Epithelial cell of prostate (primary cell): ENCODE results near the gene VRK3.

Experiments used
- DNase-seq: peaks from one replicate; pipeline ENCODE4 v3.0.0-alpha.2; 2011; ENCODE audit warnings: low read depth, low spot score
- H3K27ac ChIP-seq: fragments of 450-650 bp; 2 replicates; pipeline ENCODE4 v1.5.1; 2017; ENCODE audit warnings: mild to moderate bottlenecking

The VRK3 gene

DNA sequence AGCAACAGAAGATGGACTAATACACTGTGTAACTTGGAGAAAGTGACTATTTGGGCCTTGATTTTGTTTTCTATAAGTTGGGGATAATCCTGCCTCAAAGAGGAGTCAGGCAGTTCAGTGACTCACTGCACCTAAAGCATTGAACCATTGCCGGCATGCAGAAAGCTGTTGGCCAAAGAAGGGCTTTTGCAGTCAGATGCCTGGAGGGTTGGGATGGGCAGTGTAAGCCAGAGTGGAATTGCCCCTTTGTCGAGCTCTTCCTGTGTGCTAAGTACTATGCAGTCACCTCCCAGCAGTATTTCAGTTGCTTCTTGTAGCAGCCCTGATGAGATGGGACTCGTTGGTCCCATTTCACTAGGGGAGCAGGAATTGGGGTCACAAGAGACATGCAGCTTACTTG lies 11.7 kb upstream of the VRK3 start:
- DNase-seq, result no peak
- H3K27ac ChIP-seq, result peak overlapping the region; percentile 45

- no peak for DNase-seq
- no peak overlapping the region for H3K27ac ChIP-seq
Measured at GRCh38 chr19:50030937-50031336, 5.8 kb upstream of the VRK3 start.

- DNase-seq, result no peak
- no peak overlapping the region for H3K27ac ChIP-seq
Measured at GRCh38 chr19:50030225-50030624, 5.1 kb upstream of the VRK3 start.

GRCh38 chr19:50026550-50026906 lies 1.4 kb upstream of the VRK3 start:
- no peak overlapping the region for H3K27ac ChIP-seq
- DNase-seq, result no peak

GRCh38 chr19:50025794-50026549 lies 800 bp upstream of the VRK3 start, which contains the start of gene ZNF473:
Gene ZNF473, plus strand, starts transcription at chr19:50026005. Its CDS starts 5,078 bp downstream, at chr19:50031083.
- H3K27ac ChIP-seq, result peak within 1 kb of the TSS; percentile 83
- DNase-seq, result peak; percentile 81

GRCh38 chr19:50024719-50025021 lies 502 bp downstream of the VRK3 start:
- DNase-seq, result no peak

GRCh38 chr19:50022823-50023222 lies 2.3 kb downstream of the VRK3 start:
- H3K27ac ChIP-seq, result no peak overlapping the region
- DNase-seq, result no peak

More at GRCh38 chr19:50024719-50025021, 502 bp downstream of the VRK3 start:
- H3K27ac ChIP-seq, result peak overlapping the region; percentile 83

DNA sequence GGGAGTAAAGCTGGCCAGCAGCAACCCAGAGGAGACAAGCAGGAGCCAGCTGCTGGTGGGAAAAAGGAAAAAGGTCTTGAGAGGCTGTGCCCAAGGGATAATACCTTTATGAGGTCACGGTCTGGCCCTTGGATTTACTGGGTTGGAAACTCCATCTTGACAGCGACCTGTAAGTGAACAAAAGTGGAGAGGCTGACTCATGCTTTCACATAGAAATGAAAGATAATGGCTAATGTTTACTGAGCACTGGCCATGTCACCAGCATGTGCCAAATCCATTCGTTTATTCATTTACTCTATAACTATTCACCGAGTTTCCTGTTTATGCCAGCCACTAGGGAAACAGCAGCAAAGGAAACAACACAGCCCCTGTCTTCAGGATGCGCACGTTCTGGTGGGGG lies 4.7 kb downstream of the VRK3 start:
- no peak overlapping the region for H3K27ac ChIP-seq
- no peak for DNase-seq

- H3K27ac ChIP-seq, result no peak overlapping the region
- DNase-seq, result no peak
Measured at GRCh38 chr19:50016225-50016807, 8.9 kb downstream of the VRK3 start.

- no peak for DNase-seq
- H3K27ac ChIP-seq, result no peak overlapping the region
Measured at GRCh38 chr19:50008532-50008931, 16.6 kb downstream of the VRK3 start.

DNA sequence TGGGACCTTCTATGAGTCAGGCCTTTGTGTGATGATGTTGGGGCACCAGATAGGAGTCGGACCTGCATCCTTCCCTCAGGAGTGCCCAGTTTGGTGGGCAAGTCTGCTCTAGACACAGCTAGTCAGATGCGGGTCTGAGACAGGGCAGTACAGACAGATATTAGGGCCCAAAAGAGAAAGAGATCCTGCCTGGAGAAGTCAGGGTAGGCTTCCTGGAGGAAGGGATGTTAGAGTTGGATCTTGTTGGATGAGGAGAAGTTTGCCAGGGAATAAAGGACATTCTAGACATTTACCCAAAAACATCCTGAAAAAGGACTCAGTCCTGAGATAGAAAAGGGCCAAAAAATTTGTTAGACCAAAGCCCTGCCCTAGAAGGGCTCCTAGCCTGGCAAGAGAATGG lies 17.2 kb downstream of the VRK3 start:
- no peak for DNase-seq
- no peak overlapping the region for H3K27ac ChIP-seq

DNA sequence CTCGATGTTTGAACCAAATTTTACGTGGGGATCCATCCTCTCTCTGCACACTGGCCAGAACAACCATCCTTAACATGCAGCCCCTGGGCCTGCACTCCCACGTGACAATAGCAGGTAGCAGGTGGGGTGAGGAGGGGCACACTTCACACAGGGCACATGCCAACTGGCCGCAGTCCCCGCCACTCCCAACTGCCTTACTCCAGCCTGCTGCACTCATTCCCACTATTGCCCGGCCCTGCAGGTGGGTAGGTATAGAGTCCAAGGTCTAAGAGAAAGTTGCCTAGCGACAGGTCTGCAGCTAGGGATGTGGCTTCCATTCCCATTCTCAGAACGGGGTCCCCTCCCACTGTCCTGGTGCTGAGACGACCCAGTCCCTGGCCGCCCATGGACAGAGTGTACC lies 18.0 kb downstream of the VRK3 start:
- no peak overlapping the region for H3K27ac ChIP-seq
- no peak for DNase-seq

GRCh38 chr19:50005428-50005827 lies 19.7 kb downstream of the VRK3 start:
- DNase-seq, result no peak

DNA sequence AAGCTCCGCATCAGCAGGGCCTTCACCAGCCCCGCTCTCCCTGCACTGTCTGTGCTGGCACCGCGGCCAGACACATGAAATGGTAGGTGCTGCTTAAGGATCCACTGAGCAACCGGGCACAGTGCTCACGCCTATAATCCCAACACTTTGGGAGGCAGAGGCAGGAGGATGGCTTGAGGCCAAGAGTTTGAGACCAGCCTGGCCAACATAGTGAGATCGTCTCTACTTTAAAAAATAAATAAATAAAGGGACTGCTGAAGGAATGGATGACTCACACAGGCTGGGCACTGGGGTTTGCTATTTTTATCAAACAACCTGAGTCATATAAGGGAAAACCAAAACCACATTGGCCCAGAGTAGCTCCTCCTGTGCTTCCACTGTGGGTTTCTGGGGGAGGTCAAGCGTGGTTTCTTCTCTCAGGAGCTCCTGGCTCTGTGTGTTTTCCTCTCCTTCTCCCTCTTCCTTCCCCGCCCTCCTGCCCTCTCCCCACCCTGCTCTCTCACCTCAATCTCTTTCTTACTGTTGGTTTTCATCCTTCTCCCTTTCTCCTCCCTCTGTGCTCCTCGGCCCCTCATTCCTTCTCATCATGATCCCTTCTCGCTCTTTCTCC lies 21.3 kb downstream of the VRK3 start:
- peak; percentile 73 for DNase-seq
- H3K27ac ChIP-seq, result peak overlapping the region; percentile 58

More at GRCh38 chr19:50005428-50005827, 19.7 kb downstream of the VRK3 start:
- no peak overlapping the region for H3K27ac ChIP-seq

DNA sequence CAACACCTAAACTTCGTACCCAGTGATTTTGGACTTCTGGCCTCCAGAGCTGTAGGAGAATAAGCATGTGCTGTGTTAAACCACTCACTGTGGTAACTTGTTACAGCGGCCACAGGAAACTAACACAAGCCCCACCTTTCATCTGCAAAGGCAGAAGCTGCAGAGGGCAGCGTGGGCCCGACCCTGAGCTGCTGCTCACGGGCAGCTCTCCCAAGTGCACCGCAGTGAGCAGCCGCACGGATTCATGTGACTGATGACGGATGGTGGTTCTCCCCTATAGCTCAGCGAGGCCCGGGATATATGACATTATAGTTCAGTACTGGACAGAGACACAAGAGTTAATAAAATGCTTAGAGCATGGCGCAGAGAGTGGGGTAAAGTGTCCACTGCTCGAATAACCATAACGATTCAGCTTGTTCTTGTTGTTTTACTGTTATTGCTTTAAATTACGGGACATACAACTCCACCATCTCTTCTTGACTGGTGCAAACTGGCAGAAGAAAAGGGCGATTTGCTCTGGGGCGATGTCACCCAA lies 21.9 kb downstream of the VRK3 start:
- no peak for DNase-seq
- no peak overlapping the region for H3K27ac ChIP-seq

DNA sequence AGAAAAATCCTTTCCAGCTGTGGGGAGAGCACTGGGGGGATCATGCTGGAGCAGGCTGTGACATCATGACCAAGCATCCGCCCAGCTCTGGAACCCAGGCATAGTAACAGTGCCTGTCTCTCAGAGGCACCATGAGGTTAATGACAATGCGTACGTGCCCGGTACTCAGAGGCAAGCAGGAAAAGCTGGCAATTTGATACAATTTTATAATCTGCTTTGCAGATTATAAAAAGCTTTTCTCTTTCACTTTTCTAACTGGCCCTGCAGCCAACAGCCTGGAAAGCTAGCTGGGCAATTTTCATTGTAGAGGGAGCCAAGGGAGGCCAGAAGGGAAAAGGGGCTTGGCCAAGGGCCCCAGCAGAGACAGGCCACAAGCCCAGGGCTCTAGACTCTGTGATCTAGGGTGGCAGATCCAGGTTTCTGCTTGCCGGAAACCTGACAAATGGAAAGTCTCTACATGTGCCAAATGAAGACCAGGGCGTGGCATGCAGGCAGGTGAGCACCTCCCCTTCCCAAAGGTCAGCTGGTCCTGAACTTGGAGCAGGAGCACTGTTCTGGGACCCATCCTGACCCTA lies 22.7 kb downstream of the VRK3 start:
- DNase-seq, result no peak
- H3K27ac ChIP-seq, result no peak overlapping the region

DNA sequence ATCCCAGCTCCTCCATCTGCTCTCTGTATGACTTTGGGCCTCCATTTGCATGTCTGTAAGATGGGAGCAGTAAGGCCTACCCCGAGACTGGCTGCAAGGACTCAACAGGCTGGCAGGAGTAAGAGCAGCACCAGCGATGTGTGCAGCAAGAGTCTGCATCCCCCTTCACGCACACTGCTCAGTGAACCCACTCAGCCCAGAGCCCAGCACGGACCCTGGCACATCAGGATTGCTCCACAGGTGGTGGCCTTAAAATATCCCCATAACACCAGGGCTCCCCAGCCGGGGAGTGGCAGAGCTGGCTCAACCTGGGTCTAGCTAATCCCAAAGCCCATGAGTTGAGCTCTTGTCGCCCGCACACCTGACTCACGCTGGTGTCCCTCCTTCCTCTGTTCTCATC lies 23.4 kb downstream of the VRK3 start:
- no peak overlapping the region for H3K27ac ChIP-seq

GRCh38 chr19:50000841-50001557 lies 24.2 kb downstream of the VRK3 start:
- H3K27ac ChIP-seq, result no peak overlapping the region
- no peak for DNase-seq

More for the DNA sequence above, 23.4 kb downstream of the VRK3 start:
- DNase-seq, result no peak

- DNase-seq, result no peak
- no peak overlapping the region for H3K27ac ChIP-seq
Measured at GRCh38 chr19:50000038-50000840, 24.9 kb downstream of the VRK3 start.
